ENCODE data around the gene CCDC102A.

The CCDC102A gene

GRCh38 chr16:57576429-57576870 is 40.1 kb upstream of the CCDC102A start:
- TF ChIP-seq, protein P1, sequence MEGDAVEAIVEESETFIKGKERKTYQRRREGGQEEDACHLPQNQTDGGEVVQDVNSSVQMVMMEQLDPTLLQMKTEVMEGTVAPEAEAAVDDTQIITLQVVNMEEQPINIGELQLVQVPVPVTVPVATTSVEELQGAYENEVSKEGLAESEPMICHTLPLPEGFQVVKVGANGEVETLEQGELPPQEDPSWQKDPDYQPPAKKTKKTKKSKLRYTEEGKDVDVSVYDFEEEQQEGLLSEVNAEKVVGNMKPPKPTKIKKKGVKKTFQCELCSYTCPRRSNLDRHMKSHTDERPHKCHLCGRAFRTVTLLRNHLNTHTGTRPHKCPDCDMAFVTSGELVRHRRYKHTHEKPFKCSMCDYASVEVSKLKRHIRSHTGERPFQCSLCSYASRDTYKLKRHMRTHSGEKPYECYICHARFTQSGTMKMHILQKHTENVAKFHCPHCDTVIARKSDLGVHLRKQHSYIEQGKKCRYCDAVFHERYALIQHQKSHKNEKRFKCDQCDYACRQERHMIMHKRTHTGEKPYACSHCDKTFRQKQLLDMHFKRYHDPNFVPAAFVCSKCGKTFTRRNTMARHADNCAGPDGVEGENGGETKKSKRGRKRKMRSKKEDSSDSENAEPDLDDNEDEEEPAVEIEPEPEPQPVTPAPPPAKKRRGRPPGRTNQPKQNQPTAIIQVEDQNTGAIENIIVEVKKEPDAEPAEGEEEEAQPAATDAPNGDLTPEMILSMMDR (IDR thresholded peaks at IDR 0.05; ENCODE audit: low read length, missing control alignments) = peak; percentile 99
- peak; percentile 78 for DNase-seq (ENCODE audit: low read depth)
- H3K4me3 ChIP-seq (replicated peaks; ENCODE audit: low read depth, low read length) = no peak overlapping the region

DNA sequence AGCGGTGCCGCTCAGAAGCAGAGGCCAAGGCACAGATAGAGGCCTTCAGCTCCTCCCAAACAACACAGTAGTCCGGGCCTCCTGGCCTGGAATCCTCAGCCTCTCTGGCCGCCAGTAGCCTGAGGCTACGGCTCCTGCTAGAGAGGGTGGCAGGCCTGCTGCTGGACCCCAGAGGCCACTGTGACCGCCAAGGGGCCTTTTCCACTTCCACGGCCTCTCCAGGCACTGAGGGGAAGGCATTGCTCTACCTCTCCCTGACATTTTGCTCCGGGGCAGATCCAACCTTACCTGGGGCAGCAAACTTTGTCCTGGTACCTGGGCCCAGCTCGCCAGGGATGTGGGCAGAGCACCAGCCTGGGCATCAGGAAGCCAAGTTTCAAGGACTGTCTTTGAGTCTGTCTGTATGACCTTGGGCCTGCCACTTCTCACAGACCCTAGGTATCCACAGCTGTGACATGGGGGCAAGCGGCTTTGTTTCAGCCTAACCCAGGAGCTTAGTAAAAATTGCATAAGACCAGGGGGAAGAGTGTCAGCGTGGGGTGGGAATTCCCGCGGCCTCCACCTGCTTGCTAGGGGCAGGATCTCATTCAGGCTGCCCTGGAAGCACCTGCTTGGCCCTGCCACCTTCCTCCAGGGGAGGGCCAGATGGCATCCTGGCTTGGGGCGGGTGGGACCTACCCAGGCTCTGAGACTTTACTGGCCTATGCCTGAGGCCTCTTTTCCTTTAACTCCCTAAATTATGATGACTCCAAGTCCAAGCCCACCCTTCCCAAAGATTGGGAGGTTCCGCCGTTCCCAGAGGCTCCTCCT is 39.3 kb upstream of the CCDC102A start:
- TF ChIP-seq, protein P1 (IDR thresholded peaks at IDR 0.05; ENCODE audit: low read length, missing control alignments) = no peak
- no peak for DNase-seq (ENCODE audit: low read depth)
- no peak overlapping the region for H3K4me3 ChIP-seq (replicated peaks; ENCODE audit: low read depth, low read length)

- TF ChIP-seq, protein P1 (IDR thresholded peaks at IDR 0.05; ENCODE audit: low read length, missing control alignments) = no peak
Observed at GRCh38 chr16:57574646-57575467, 38.5 kb upstream of the CCDC102A start.

DNA sequence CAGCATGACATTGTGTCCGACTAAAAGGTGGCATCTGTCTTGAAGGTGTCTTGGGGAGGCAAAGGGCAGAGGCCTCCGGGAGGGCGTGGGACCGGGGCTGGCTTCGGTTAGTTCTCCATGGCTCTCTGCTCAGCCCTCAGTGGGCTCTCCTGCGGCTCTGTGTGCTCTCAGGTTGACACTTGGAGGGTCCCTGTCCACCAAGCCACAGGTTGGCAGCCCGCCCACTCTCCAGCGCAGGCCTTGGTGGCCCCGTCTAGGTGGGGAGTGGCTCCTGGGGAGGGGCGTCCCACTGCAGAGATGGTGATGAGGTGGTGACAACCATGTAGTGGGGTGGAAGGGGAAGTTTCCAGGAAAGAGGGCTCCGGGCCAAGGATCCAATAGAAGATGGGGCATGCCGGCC is 37.7 kb upstream of the CCDC102A start:
- TF ChIP-seq, protein P1 (IDR thresholded peaks at IDR 0.05; ENCODE audit: low read length, missing control alignments) = no peak
- DNase-seq (ENCODE audit: low read depth) = no peak
- no peak overlapping the region for H3K4me3 ChIP-seq (replicated peaks; ENCODE audit: low read depth, low read length)

More at GRCh38 chr16:57574646-57575467, 38.5 kb upstream of the CCDC102A start:
- no peak for DNase-seq (ENCODE audit: low read depth)
- H3K4me3 ChIP-seq (replicated peaks; ENCODE audit: low read depth, low read length) = no peak overlapping the region

- DNase-seq (ENCODE audit: low read depth) = no peak
- H3K4me3 ChIP-seq (replicated peaks; ENCODE audit: low read depth, low read length) = no peak overlapping the region
- TF ChIP-seq, protein P1 (IDR thresholded peaks at IDR 0.05; ENCODE audit: low read length, missing control alignments) = no peak
Observed at GRCh38 chr16:57572978-57573728, 36.8 kb upstream of the CCDC102A start.

DNA sequence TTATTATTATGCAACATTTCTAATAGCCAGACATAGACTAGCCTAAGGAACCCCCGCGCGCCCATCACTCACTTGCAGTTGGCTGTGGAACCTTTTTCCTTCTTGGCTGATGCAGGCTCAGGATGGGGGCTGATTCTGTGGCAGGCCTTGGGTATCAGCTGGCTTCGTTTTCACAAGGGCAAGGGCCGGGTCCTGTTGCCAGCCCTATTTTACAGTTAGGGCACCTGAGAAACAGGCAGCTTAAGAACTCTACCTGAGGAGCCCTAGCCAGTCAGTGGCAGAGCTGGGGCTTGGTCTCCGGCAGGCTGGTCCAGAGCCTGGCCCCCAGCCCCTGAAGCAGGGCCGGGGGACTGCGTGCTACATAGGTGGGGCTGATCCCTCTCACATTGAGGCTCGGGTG is 34.7 kb upstream of the CCDC102A start:
- DNase-seq (ENCODE audit: low read depth) = no peak
- TF ChIP-seq, protein P1 (IDR thresholded peaks at IDR 0.05; ENCODE audit: low read length, missing control alignments) = no peak
- H3K4me3 ChIP-seq (replicated peaks; ENCODE audit: low read depth, low read length) = no peak overlapping the region
